IPS-18c (cell line): ENCODE measurements around the gene HAUS8.
A peak's percentile ranks its signal among the peaks of the same experiment; 100 is the strongest.

Experiments
- H3K4me3 ChIP-seq: 2 replicates; pipeline ENCODE4 v1.7.0; 2013; ENCODE audit warnings: low read depth, mild to moderate bottlenecking, low read length, moderate library complexity; ENCODE audit not compliant: insufficient read depth
- H3K9me3 ChIP-seq: one replicate; pipeline ENCODE4 v1.6.1; 2013; ENCODE audit warnings: mild to moderate bottlenecking, low read length, moderate library complexity; ENCODE audit not compliant: control insufficient read depth, insufficient read depth

Gene HAUS8

DNA sequence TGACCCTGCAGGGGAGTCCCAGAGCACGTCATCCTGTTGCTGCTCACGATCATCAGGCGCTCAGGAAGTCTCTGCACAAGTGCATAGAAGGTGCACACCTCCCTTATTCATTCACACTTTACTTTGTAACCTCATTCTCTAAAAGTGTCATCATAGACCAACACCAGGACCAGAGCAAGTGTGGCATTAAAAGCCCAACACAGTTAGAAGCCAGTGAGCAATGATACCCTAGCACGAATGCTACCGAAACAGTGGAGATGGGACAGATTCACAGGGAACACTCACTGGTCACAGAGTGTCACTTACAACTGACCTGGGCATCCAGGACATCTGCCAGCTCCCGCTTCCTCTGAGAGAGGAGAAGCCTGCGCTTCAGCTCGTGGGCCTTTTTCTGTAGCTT lies 17.0 kb downstream of the HAUS8 start:
- Histone ChIP-seq H3K4me3 (no peak overlapping the region), H3K9me3 (no peaks in the 10 kb centered on the region)

DNA sequence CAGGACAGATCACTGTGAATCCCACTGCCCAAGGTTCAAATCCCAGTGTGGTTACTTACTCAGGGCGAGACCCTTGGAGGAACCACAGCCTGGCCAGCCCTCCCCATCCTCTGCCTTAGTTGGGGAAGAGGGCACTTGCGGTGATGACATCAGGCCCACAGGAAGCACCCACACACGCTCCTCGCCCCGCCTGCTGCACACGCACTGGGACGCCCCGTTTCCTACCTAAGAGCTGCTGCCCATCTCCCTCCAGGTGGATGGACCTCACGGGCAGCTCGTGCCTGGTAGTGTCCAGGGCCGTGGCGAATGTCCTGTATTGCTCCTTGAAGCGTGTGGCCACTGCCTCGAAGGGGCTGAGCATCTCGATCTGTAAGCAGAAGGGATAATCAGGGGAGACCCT lies 19.6 kb downstream of the HAUS8 start:
- no peaks in the 10 kb centered on the region for H3K9me3 ChIP-seq
- H3K4me3 ChIP-seq, result no peak overlapping the region

DNA sequence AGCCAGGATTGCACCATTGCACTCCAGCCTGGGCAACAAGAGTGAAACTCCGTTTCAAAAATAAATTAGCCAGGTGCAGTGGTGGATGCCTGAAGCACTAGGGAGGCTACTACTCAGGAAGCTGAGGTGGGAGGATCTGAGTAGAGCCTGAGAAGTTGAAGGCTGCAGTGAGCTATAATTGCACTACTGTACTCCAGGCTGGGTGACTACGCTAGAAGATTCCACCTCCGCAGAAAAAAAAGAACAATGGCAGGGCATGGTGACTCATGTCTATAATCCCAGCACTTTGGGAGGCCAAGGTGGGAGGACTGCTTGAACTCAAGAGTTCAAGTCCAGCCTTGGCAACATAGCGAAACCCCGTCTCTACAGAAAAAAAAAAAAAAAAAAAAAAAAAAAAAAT lies 20.5 kb downstream of the HAUS8 start:
- Histone ChIP-seq H3K4me3 (no peak overlapping the region), H3K9me3 (no peaks in the 10 kb centered on the region)

GRCh38 chr19:17052439-17052838 lies 22.8 kb downstream of the HAUS8 start:
- no peak overlapping the region for H3K4me3 ChIP-seq
- no peaks in the 10 kb centered on the region for H3K9me3 ChIP-seq

DNA sequence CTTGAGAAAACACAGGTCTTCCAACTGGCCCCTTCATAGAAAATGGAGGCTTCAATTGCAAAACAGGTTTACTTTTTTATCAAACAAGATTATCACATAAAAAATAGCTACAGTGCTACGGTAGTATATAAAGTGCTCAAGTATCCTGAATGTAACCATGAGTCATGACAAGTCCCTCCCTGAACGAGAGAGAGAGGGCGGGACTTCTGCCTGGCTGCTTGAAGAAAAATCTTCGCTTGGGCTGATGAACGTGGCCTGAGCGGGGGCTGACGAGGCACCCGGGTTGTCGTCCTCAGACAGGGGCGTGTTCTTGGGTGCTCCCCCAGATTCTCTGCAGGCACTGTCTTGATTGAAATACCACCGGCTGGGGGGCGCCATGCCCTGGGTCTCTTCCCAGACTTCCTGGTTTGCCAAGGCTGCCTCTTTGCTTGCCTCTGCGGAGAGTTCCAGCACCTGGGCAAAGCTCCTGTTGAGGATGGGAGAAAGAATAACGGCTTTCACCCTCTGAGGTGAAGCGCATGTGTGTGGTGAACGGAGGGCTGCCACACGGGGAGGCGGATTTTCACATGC lies 25.5 kb downstream of the HAUS8 start:
- H3K4me3 ChIP-seq, result no peak overlapping the region
- H3K9me3 ChIP-seq, result no peaks in the 10 kb centered on the region

DNA sequence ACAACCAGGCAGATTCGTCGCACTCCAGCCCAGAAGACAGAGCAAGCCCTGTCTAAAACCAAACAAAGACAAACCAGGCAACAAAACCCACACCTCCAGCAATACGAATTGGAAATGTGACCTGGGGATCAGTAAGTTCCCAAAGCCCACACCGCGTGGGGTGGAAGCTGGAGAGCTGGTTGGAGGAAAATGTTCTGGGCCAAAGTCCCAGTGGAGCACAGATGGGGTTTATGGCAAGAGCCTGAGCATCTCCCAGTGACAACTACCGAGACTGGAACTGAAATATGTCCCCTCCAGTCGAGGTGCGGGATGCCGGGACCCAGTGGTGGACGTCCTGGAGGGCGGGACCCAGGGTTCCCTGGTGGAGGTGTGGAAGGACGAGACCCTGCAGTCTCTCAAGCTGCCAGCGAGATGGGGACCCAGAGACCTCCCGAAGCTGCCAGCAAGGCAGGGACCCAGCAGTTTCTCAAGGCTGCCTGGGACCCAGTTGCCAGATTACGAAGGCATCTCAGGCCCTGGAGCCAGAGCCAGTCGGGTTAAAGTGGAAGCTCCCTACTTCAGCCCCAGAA lies 26.3 kb downstream of the HAUS8 start:
- no peak overlapping the region for H3K4me3 ChIP-seq
- H3K9me3 ChIP-seq, result no peaks in the 10 kb centered on the region

DNA sequence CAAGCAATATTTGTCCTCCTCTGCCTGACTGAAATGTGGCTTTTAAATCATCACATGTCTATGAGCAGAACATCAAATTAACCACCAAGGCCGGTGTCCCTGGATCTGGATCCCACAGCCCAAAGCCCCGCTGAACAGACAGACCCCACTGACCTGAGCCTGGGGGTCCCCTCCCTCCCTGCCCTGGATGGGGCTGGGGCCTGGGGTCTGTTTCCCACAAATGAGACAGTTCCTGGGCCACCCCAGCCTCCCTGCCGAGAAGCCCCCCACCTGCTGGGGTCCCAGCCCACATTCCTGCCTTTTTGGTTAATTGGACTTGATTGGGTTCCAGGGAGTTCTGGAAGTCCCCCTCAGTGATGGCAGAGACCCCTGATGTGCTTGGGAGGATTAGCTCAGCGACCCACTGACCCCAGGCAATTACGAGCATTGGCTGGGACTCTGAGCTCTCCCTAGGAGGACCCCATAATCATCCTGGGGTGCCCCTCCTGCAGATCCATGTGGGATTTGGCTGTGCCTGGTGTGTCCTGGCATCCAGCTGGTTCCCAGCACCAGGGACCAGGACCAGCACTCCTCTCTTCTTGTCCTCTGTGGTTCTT lies 29.2 kb downstream of the HAUS8 start:
- no peak overlapping the region for H3K4me3 ChIP-seq
- H3K9me3 ChIP-seq, result no peaks in the 10 kb centered on the region

GRCh38 chr19:17043744-17044143 lies 31.5 kb downstream of the HAUS8 start:
- Histone ChIP-seq H3K9me3 (no peaks in the 10 kb centered on the region), H3K4me3 (no peak overlapping the region)

GRCh38 chr19:17041976-17042375 lies 33.3 kb downstream of the HAUS8 start:
- Histone ChIP-seq H3K9me3 (no peaks in the 10 kb centered on the region), H3K4me3 (no peak overlapping the region)

GRCh38 chr19:17037966-17038500 lies 37.2 kb downstream of the HAUS8 start:
- Histone ChIP-seq H3K4me3 (no peak overlapping the region), H3K9me3 (no peaks in the 10 kb centered on the region)

- Histone ChIP-seq H3K4me3 (no peak overlapping the region), H3K9me3 (no peaks in the 10 kb centered on the region)
Measured at GRCh38 chr19:17037184-17037583, 38.1 kb downstream of the HAUS8 start.

DNA sequence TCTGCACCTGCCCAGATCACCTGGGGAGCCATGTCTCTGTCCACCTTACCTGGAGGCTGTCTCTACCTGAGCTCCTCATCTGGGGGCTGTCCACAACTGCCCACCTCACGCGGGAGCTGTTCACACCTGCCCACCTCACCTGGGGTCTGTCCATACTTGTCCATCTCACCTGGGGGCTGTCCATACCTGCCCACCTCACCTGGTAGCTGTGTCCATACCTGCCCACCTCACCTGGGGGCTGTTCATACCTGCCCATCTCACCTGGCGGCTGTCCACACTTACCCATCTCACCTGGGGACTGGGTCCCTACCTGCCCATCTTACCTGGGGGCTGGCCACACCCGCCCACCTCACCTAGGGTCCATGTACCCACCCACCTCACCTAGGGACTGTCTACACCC lies 38.6 kb downstream of the HAUS8 start:
- Histone ChIP-seq H3K9me3 (no peaks in the 10 kb centered on the region), H3K4me3 (no peak overlapping the region)

DNA sequence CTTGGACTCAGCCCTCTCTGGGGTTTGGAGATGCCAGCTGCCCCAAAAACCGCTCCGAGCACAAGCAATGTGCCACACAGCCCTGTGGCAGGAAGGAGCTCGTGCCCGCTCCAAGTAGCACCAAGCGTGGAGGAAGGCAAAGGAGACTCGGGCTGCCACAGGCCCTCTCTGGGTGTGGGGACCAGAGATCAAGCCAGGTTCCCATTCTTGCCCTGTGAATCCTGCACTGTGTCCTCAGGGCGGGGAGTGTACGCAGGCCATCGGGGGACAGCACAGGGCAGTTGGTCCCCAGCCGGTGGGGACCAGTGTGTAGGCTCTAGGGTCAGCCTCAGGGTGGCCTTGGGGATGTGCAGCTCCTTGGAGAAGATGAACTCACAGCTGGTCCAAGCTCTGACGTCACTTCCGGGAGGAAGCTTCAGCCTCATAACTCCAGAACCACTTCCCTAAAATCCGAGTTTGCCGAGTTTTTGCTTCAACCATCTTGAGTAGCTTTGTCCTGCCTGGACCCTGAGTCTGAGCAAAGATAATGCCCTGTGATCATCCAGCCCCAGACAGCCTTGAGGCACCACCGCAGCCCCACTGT lies 39.3 kb downstream of the HAUS8 start:
- H3K4me3 ChIP-seq, result no peak overlapping the region
- no peaks in the 10 kb centered on the region for H3K9me3 ChIP-seq

DNA sequence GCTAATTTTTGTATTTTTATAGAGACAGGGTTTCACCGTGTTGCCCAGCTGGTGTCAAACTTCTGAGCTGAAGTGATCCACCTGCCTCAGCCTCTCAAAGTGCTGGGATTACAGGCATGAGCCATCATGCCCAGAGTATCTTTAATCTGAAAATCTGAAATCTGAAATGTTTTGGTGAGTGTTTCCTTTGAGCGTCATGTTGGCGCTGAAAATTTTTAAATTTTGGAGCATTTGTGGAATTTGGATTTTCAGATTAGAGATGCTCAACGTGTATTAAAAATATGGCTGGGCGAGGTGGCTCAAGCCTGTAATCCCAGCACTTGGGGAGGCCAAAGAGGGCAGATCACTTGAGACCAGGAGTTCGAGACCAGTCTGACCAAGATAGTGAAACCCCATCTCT lies 43.5 kb downstream of the HAUS8 start:
- Histone ChIP-seq H3K4me3 (no peak overlapping the region), H3K9me3 (no peaks in the 10 kb centered on the region)

- H3K9me3 ChIP-seq, result no peaks in the 10 kb centered on the region
- H3K4me3 ChIP-seq, result peak overlapping the region; percentile 20; the same call in 1 of the 2 replicates
Measured at GRCh38 chr19:17027535-17027975, 47.7 kb downstream of the HAUS8 start.

DNA sequence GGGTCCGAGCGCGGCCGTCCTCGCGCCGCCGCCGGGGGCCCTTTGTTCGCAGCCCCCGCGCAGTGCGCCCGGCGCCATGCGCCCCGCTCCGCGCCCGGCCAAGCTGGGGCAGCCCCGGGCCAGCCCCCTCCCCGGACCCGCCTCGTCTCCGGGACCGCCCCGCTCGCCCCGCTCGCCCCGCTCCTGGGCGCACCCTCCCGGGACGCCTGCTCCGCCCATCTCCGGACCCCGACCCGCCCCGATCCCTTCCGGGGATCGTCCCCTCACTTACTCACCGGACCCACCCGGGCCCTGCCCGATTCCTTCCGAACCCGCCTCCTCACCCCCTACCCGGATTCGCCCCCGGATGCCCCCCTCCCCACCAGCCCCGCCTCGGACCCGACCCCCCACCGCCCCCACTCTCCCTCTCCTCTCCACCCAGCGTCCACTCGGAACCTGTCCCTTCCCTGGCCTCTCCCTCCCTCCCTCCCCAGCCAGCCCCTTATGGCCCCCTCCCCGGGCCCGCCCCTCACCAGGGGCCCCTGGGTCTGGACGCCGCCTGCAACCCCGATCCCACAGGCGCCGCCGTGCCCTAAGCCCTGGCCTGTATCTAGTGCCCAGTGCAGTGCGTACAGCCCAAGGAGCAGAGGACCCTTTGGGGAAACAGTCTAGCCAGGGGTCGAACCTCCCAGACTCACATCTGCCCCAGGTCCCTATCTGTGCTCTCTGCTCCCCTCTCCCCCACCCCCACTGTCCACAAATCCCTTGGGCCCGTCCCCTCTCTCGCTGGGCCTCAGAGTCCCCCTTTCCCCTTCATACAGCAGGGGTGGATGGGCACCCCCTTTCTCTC lies 48.3 kb downstream of the HAUS8 start, which contains the start of gene CPAMD8:
Gene CPAMD8, minus strand, starts transcription at position 105 of the 829 bp plus-strand sequence. CDS start 168 bp downstream, outside the sequence.
- Histone ChIP-seq H3K9me3 (no peaks in the 10 kb centered on the region), H3K4me3 (peak within 1 kb of the TSS; percentile 67)

DNA sequence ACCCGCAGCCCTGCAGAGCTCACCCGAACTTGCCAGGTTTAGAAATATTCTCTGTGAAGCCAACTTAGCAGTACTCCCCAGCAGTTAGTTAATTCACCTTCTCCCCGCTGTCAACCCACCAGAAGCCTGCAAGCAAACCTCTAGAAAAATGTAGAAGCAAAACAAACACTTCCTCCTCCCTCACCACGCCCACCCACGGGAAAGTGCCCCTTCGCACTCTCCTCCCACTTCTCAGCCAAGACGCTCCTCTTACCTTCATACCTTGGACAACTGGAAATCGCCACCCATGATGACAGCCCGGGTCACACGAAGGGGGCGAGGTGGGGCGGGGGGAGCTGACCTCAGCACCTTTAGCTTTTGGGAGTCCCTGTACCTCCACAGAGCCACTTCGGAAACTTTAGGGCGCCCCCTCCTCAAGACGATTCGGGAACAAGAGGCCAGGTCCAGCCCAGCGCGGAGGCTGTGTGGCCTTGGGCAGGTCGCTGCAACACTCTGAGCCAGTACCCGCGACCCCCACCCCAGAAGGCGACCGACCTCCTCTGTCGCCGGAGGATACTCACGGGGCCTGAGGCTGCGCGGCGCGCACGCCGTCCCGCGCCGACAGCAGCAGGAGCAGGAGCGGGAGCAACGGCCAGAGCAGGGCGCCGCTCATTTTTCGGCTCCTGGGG lies 49.1 kb downstream of the HAUS8 start:
- H3K9me3 ChIP-seq, result no peaks in the 10 kb centered on the region
- peak overlapping the region; percentile 67 for H3K4me3 ChIP-seq
